Measurements from ENCODE around the gene TSEN34.

GRCh38 chr19:54159352-54160181 lies 31.5 kb upstream of the TSEN34 start, which contains the start of gene LENG1:
- TF ChIP-seq EZH2 (IDR thresholded peaks at IDR 0.05; ENCODE audit: borderline replicate concordance) = no peak
- TF ChIP-seq CTCF (IDR thresholded peaks at IDR 0.05; ENCODE audit: poor library complexity) = peak; percentile 50
- TF ChIP-seq EZH2phosphoT487 (IDR thresholded peaks at IDR 0.05; ENCODE audit: low read depth, severe bottlenecking, unreplicated experiment) = no peak

Measured in hepatocyte (in vitro differentiated cells).